Measurements from ENCODE around the gene TMEM184B. TPM values are rescaled to one million over a fixed set of nuclear protein-coding genes. Genes with fewer than 3 reads are reported as not detected.

The TMEM184B gene
- polyA plus RNA-seq, 2 donors = 10.8 to 14.4 TPM

- H3K4me1 ChIP-seq (ENCODE audit: control insufficient read depth in 2 of 2, insufficient read depth in 2 of 2, low read length in 1 of 2) = peaks cover 3 to 32% of the 10 kb centered on the region in 2 donors
- peaks cover 0 to 18% of the 10 kb centered on the region in 2 donors for H3K36me3 ChIP-seq (ENCODE audit: control insufficient read depth in 2 of 2, insufficient read depth in 2 of 2, low read length in 1 of 2)
- 93 to 96% methylated on average over 22 of the region's 22 CpGs for WGBS, 2 donors
- H3K27me3 ChIP-seq (ENCODE audit: control insufficient read depth in 1 of 2, insufficient read depth in 2 of 2, low read length in 2 of 2) = no peaks in the 10 kb centered on the region
- H3K27ac ChIP-seq (ENCODE audit: low read depth in 2 of 2, low read length in 1 of 2) = no peak overlapping the region
- H3K4me3 ChIP-seq (ENCODE audit: low read depth in 1 of 2, low read length in 2 of 2) = no peak overlapping the region
- H3K9me3 ChIP-seq (ENCODE audit: control insufficient read depth in 2 of 2, insufficient read depth in 1 of 2, low read depth in 1 of 2, low read length in 1 of 2) = no peaks in the 10 kb centered on the region
Measured at GRCh38 chr22:38221407-38221806, 51.4 kb downstream of the TMEM184B start.

GRCh38 chr22:38220653-38221386, 52.0 kb downstream of the TMEM184B start:
- Histone ChIP-seq H3K4me3 (ENCODE audit: low read depth in 1 of 2, low read length in 2 of 2) (no peak overlapping the region), H3K4me1 (ENCODE audit: control insufficient read depth in 2 of 2, insufficient read depth in 2 of 2, low read length in 1 of 2) (peaks cover 3 to 32% of the 10 kb centered on the region in 2 donors), H3K27me3 (ENCODE audit: control insufficient read depth in 1 of 2, insufficient read depth in 2 of 2, low read length in 2 of 2) (no peaks in the 10 kb centered on the region), H3K9me3 (ENCODE audit: control insufficient read depth in 2 of 2, insufficient read depth in 1 of 2, low read depth in 1 of 2, low read length in 1 of 2) (no peaks in the 10 kb centered on the region), H3K27ac (ENCODE audit: low read depth in 2 of 2, low read length in 1 of 2) (peak overlapping the region in 1 of 2 donors; percentile 69), H3K36me3 (ENCODE audit: control insufficient read depth in 2 of 2, insufficient read depth in 2 of 2, low read length in 1 of 2) (peaks cover 0 to 17% of the 10 kb centered on the region in 2 donors)
- 86% methylated on average over 21 to 22 of the region's 22 CpGs for WGBS, 2 donors

- WGBS, 2 donors = 57 to 62% methylated on average over 8 of the region's 8 CpGs
Measured at GRCh38 chr22:38220163-38220562, 52.6 kb downstream of the TMEM184B start.

GRCh38 chr22:38219632-38220031, 53.2 kb downstream of the TMEM184B start:
- peaks cover 3 to 32% of the 10 kb centered on the region in 2 donors for H3K4me1 ChIP-seq (ENCODE audit: control insufficient read depth in 2 of 2, insufficient read depth in 2 of 2, low read length in 1 of 2)
- H3K9me3 ChIP-seq (ENCODE audit: control insufficient read depth in 2 of 2, insufficient read depth in 1 of 2, low read depth in 1 of 2, low read length in 1 of 2) = no peaks in the 10 kb centered on the region
- H3K4me3 ChIP-seq (ENCODE audit: low read depth in 1 of 2, low read length in 2 of 2) = no peak overlapping the region
- H3K27me3 ChIP-seq (ENCODE audit: control insufficient read depth in 1 of 2, insufficient read depth in 2 of 2, low read length in 2 of 2) = no peaks in the 10 kb centered on the region
- peaks cover 0 to 10% of the 10 kb centered on the region in 2 donors for H3K36me3 ChIP-seq (ENCODE audit: control insufficient read depth in 2 of 2, insufficient read depth in 2 of 2, low read length in 1 of 2)
- peak overlapping the region; percentile 46 to 69 for H3K27ac ChIP-seq (ENCODE audit: low read depth in 2 of 2, low read length in 1 of 2)
- WGBS, 2 donors = 53 to 73% methylated on average over 10 of the region's 10 CpGs

More at GRCh38 chr22:38220163-38220562, 52.6 kb downstream of the TMEM184B start:
- Histone ChIP-seq H3K4me1 (ENCODE audit: control insufficient read depth in 2 of 2, insufficient read depth in 2 of 2, low read length in 1 of 2) (peaks cover 3 to 32% of the 10 kb centered on the region in 2 donors), H3K27me3 (ENCODE audit: control insufficient read depth in 1 of 2, insufficient read depth in 2 of 2, low read length in 2 of 2) (no peaks in the 10 kb centered on the region), H3K36me3 (ENCODE audit: control insufficient read depth in 2 of 2, insufficient read depth in 2 of 2, low read length in 1 of 2) (peaks cover 0 to 13% of the 10 kb centered on the region in 2 donors), H3K4me3 (ENCODE audit: low read depth in 1 of 2, low read length in 2 of 2) (no peak overlapping the region), H3K27ac (ENCODE audit: low read depth in 2 of 2, low read length in 1 of 2) (peak overlapping the region; percentile 46 to 69), H3K9me3 (ENCODE audit: control insufficient read depth in 2 of 2, insufficient read depth in 1 of 2, low read depth in 1 of 2, low read length in 1 of 2) (no peaks in the 10 kb centered on the region)

- peaks cover 0 to 6% of the 10 kb centered on the region in 2 donors for H3K36me3 ChIP-seq (ENCODE audit: control insufficient read depth in 2 of 2, insufficient read depth in 2 of 2, low read length in 1 of 2)
- no peaks in the 10 kb centered on the region for H3K27me3 ChIP-seq (ENCODE audit: control insufficient read depth in 1 of 2, insufficient read depth in 2 of 2, low read length in 2 of 2)
- 39 to 42% methylated on average over 25 of the region's 25 CpGs for WGBS, 2 donors
- peak overlapping the region; percentile 75 to 84 for H3K27ac ChIP-seq (ENCODE audit: low read depth in 2 of 2, low read length in 1 of 2)
- peaks cover 3 to 38% of the 10 kb centered on the region in 2 donors for H3K4me1 ChIP-seq (ENCODE audit: control insufficient read depth in 2 of 2, insufficient read depth in 2 of 2, low read length in 1 of 2)
- H3K4me3 ChIP-seq (ENCODE audit: low read depth in 1 of 2, low read length in 2 of 2) = no peak overlapping the region
- H3K9me3 ChIP-seq (ENCODE audit: control insufficient read depth in 2 of 2, insufficient read depth in 1 of 2, low read depth in 1 of 2, low read length in 1 of 2) = no peaks in the 10 kb centered on the region
Measured at GRCh38 chr22:38218661-38219622, 53.9 kb downstream of the TMEM184B start.

GRCh38 chr22:38215156-38216038, 57.4 kb downstream of the TMEM184B start:
- no peak overlapping the region for H3K27ac ChIP-seq (ENCODE audit: low read depth in 2 of 2, low read length in 1 of 2)

GRCh38 chr22:38214302-38215056, 58.3 kb downstream of the TMEM184B start:
- WGBS, 2 donors = 24 to 27% methylated on average over 61 to 81 of the region's 81 CpGs
- Histone ChIP-seq H3K27ac (ENCODE audit: low read depth in 2 of 2, low read length in 1 of 2) (peak overlapping the region; percentile 47), H3K4me1 (ENCODE audit: control insufficient read depth in 2 of 2, insufficient read depth in 2 of 2, low read length in 1 of 2) (peaks cover 3 to 19% of the 10 kb centered on the region in 2 donors), H3K27me3 (ENCODE audit: control insufficient read depth in 1 of 2, insufficient read depth in 2 of 2, low read length in 2 of 2) (no peaks in the 10 kb centered on the region), H3K9me3 (ENCODE audit: control insufficient read depth in 2 of 2, insufficient read depth in 1 of 2, low read depth in 1 of 2, low read length in 1 of 2) (no peaks in the 10 kb centered on the region), H3K4me3 (ENCODE audit: low read depth in 1 of 2, low read length in 2 of 2) (peak overlapping the region in 1 of 2 donors; percentile 29), H3K36me3 (ENCODE audit: control insufficient read depth in 2 of 2, insufficient read depth in 2 of 2, low read length in 1 of 2) (peaks cover 0 to 3% of the 10 kb centered on the region in 2 donors)

More at GRCh38 chr22:38215156-38216038, 57.4 kb downstream of the TMEM184B start:
- Histone ChIP-seq H3K4me1 (ENCODE audit: control insufficient read depth in 2 of 2, insufficient read depth in 2 of 2, low read length in 1 of 2) (peaks cover 3 to 28% of the 10 kb centered on the region in 2 donors), H3K27me3 (ENCODE audit: control insufficient read depth in 1 of 2, insufficient read depth in 2 of 2, low read length in 2 of 2) (no peaks in the 10 kb centered on the region), H3K4me3 (ENCODE audit: low read depth in 1 of 2, low read length in 2 of 2) (no peak overlapping the region), H3K36me3 (ENCODE audit: control insufficient read depth in 2 of 2, insufficient read depth in 2 of 2, low read length in 1 of 2) (peaks cover 0 to 3% of the 10 kb centered on the region in 2 donors), H3K9me3 (ENCODE audit: control insufficient read depth in 2 of 2, insufficient read depth in 1 of 2, low read depth in 1 of 2, low read length in 1 of 2) (no peaks in the 10 kb centered on the region)
- WGBS, 2 donors = 88 to 90% methylated on average over 11 of the region's 11 CpGs

- Histone ChIP-seq H3K27me3 (ENCODE audit: control insufficient read depth in 1 of 2, insufficient read depth in 2 of 2, low read length in 2 of 2) (no peaks in the 10 kb centered on the region), H3K4me3 (ENCODE audit: low read depth in 1 of 2, low read length in 2 of 2) (peak overlapping the region in 1 of 2 donors; percentile 29), H3K4me1 (ENCODE audit: control insufficient read depth in 2 of 2, insufficient read depth in 2 of 2, low read length in 1 of 2) (peaks cover 3 to 16% of the 10 kb centered on the region in 2 donors), H3K36me3 (ENCODE audit: control insufficient read depth in 2 of 2, insufficient read depth in 2 of 2, low read length in 1 of 2) (peaks cover 0 to 3% of the 10 kb centered on the region in 2 donors), H3K9me3 (ENCODE audit: control insufficient read depth in 2 of 2, insufficient read depth in 1 of 2, low read depth in 1 of 2, low read length in 1 of 2) (no peaks in the 10 kb centered on the region), H3K27ac (ENCODE audit: low read depth in 2 of 2, low read length in 1 of 2) (peak overlapping the region; percentile 47 to 63)
- WGBS, 2 donors = 26 to 32% methylated on average over 8 of the region's 8 CpGs
Measured at GRCh38 chr22:38213990-38214301, 58.9 kb downstream of the TMEM184B start.

All from esophagus (tissue), 2 donors.